CD14-positive monocyte (primary cell): ENCODE results near the gene RPL10L. TPM values are rescaled to one million over a fixed set of nuclear protein-coding genes. Genes with fewer than 3 reads are reported as not detected.
A peak's percentile ranks its signal among the peaks of the same experiment; 100 is the strongest.

Experiments used
- DNase-seq, 3 donors: peaks; one replicate each; pipeline ENCODE4 v3.0.0-alpha.2; 2011 to 2022
- H2AFZ ChIP-seq: 2 replicates; pipeline ENCODE4 v1.6.0; 2012; ENCODE audit warnings: mild to moderate bottlenecking, low read depth, low read length, inconsistent platforms; ENCODE audit not compliant: insufficient read depth, poor library complexity, severe bottlenecking
- H3K27ac ChIP-seq, 2 donors: 1 replicate in 1 of 2; 2 replicates in 1 of 2; pipeline ENCODE4 v1.5.1; 2012 to 2013; ENCODE audit warnings: low read length in 2 of 2, control low read depth in 1 of 2, inconsistent platforms in 1 of 2, low read depth in 1 of 2, mild to moderate bottlenecking in 1 of 2
- H3K27me3 ChIP-seq, 2 donors: one replicate each; pipeline versions ENCODE4 v1.6.0 to v1.6.1; 2011 to 2013; ENCODE audit warnings: low read length in 2 of 2; ENCODE audit not compliant: control insufficient read depth in 2 of 2, insufficient read depth in 2 of 2
- H3K36me3 ChIP-seq, 2 donors: replicated peaks in 1 of 2; 1 replicate in 1 of 2; 2 replicates in 1 of 2; pipeline versions ENCODE4 v1.5.1 to v1.6.1; 2012 to 2013; ENCODE audit warnings: low read length in 2 of 2, control low read depth in 1 of 2, inconsistent platforms in 1 of 2, mild to moderate bottlenecking in 1 of 2; ENCODE audit not compliant: insufficient read depth in 2 of 2, control insufficient read depth in 1 of 2
- H3K4me1 ChIP-seq, 2 donors: 1 replicate in 1 of 2; 2 replicates in 1 of 2; pipeline versions ENCODE4 v1.5.1 to v1.6.1; 2012 to 2013; ENCODE audit warnings: low read length in 2 of 2, control low read depth in 1 of 2, inconsistent platforms in 1 of 2, mild to moderate bottlenecking in 1 of 2, moderate library complexity in 1 of 2; ENCODE audit not compliant: insufficient read depth in 2 of 2, control insufficient read depth in 1 of 2
- H3K4me2 ChIP-seq: replicated peaks from 2 replicates; pipeline ENCODE3; 2012; ENCODE audit warnings: low read length, moderate library complexity, mild to moderate bottlenecking; ENCODE audit not compliant: poor library complexity, severe bottlenecking; ENCODE audit errors: extremely low read depth
- H3K4me3 ChIP-seq, 3 experiments: fragments of 200-600 bp in 1 of 3; sonication (generic) in 1 of 3; replicated peaks in 1 of 3; 1 replicate in 2 of 3; 2 replicates in 1 of 3; pipeline ENCODE4 v1.5.1; 2011 to 2013; ENCODE audit warnings: low read length in 3 of 3, mild to moderate bottlenecking in 3 of 3, control low read depth in 2 of 3, low read depth in 2 of 3, inconsistent platforms in 1 of 3, moderate library complexity in 1 of 3
- H3K79me2 ChIP-seq: 2 replicates; pipeline ENCODE4 v1.6.0; 2012; ENCODE audit warnings: mild to moderate bottlenecking, control low read depth, inconsistent platforms, low read length, moderate library complexity; ENCODE audit not compliant: insufficient read depth
- H3K9ac ChIP-seq: 2 replicates; pipeline ENCODE4 v1.6.0; 2017; ENCODE audit warnings: low read length, mild to moderate bottlenecking; ENCODE audit not compliant: insufficient read depth, poor library complexity, severe bottlenecking
- H3K9me3 ChIP-seq, 2 donors: replicated peaks in 1 of 2; 1 replicate in 1 of 2; 2 replicates in 1 of 2; pipeline versions ENCODE4 v1.5.1 to v1.6.1; 2012 to 2013; ENCODE audit warnings: low read length in 2 of 2, control low read depth in 1 of 2; ENCODE audit not compliant: control insufficient read depth in 1 of 2, insufficient read depth in 1 of 2
- H4K20me1 ChIP-seq: 2 replicates; pipeline ENCODE4 v1.6.0; 2012; ENCODE audit warnings: mild to moderate bottlenecking, low read length, control low read depth, moderate library complexity; ENCODE audit not compliant: insufficient read depth
- H3K27ac Mint-ChIP-seq, 7 donors: one replicate each; pipeline ENCODE4 v1.8.0; 2020; ENCODE audit warnings: mild to moderate bottlenecking in 7 of 7, mixed read lengths in 7 of 7, moderate library complexity in 6 of 7, inconsistent platforms in 2 of 7
- H3K27me3 Mint-ChIP-seq, 3 donors: one replicate each; pipeline ENCODE4 v1.8.0; 2021 to 2022; ENCODE audit warnings: low read depth in 3 of 3, mild to moderate bottlenecking in 3 of 3, mixed read lengths in 3 of 3, moderate library complexity in 3 of 3, inconsistent platforms in 1 of 3
- H3K36me3 Mint-ChIP-seq, 2 donors: one replicate each; pipeline ENCODE4 v1.8.0; 2020; ENCODE audit warnings: mixed read lengths in 2 of 2, inconsistent platforms in 1 of 2, mild to moderate bottlenecking in 1 of 2
- H3K4me1 Mint-ChIP-seq: one replicate; pipeline ENCODE4 v1.8.0; 2020; ENCODE audit warnings: mild to moderate bottlenecking, mixed read lengths
- H3K4me3 Mint-ChIP-seq, 2 donors: one replicate each; pipeline ENCODE4 v1.8.0; 2020; ENCODE audit warnings: mild to moderate bottlenecking in 2 of 2, mixed read lengths in 2 of 2, moderate library complexity in 1 of 2
- H3K9me3 Mint-ChIP-seq, 7 donors: one replicate each; pipeline ENCODE4 v1.8.0; 2020 to 2022; ENCODE audit warnings: mixed read lengths in 7 of 7, mild to moderate bottlenecking in 6 of 7, moderate library complexity in 6 of 7, inconsistent platforms in 2 of 7
- CTCF ChIP-seq: fragments of 200-600 bp; IDR thresholded peaks from one replicate; pipeline ENCODE4 v1.8.0; 2022; ENCODE audit warnings: antibody characterized with exemption, mild to moderate bottlenecking
- WGBS: methylation state at CpG from one replicate; pipeline ENCODE4 v1.1.5; 2013; ENCODE audit warnings: missing lambda C conversion rate; ENCODE audit not compliant: insufficient coverage; 5-methylcytosine and 5-hydroxymethylcytosine counted together
- intact Hi-C, 2 donors: fragments of 100-400 bp; cut with micrococcal nuclease; formaldehyde crosslinking; loops; one replicate each; pipeline versions ENCODE4 v1.15.0 to v1.15.1; 2023
- polyA plus RNA-seq, 3 donors: library from polyadenylated mRNA; depleted of rRNA in 1 of 3; unstranded in 2 of 3; stranded (reverse) in 1 of 3; fragments of 300-500 nt in 2 of 3; fragments of >200 nt in 1 of 3; fragmentation: Illumina TruSeq in 2 of 3; gene quantifications; 1 replicate in 2 of 3; 2 replicates in 1 of 3; pipeline ENCODE4 v1.2.3, GENCODE V29; 2012 to 2021

RPL10L gene
- polyA plus RNA-seq, 3 donors = not detected

- 60% methylated on average over 4 of the region's 4 CpGs for WGBS
- no peaks in the 10 kb centered on the region for H3K36me3 Mint-ChIP-seq
- no peak overlapping the region for H3K4me3 ChIP-seq
- H3K27me3 Mint-ChIP-seq = no peaks in the 10 kb centered on the region
- no peaks in the 10 kb centered on the region for H3K4me1 ChIP-seq
- peaks cover 0 to 8% of the 10 kb centered on the region in 2 donors for H3K9me3 ChIP-seq
- H3K4me2 ChIP-seq = no peak overlapping the region
- no peaks in the 10 kb centered on the region for H3K4me1 Mint-ChIP-seq
- H3K9ac ChIP-seq = no peak overlapping the region
- H2AFZ ChIP-seq = no peak overlapping the region
- peaks cover 0 to 7% (median 4%) of the 10 kb centered on the region in 7 donors for H3K9me3 Mint-ChIP-seq
- H3K27ac ChIP-seq = no peak overlapping the region
- no peak for DNase-seq
- H3K27ac Mint-ChIP-seq = peak overlapping the region in 1 of 7 donors; percentile 23
- TF ChIP-seq CTCF = no peak
- intact Hi-C loops = no loop called here
- no peaks in the 10 kb centered on the region for H3K36me3 ChIP-seq
- no peaks in the 10 kb centered on the region for H3K79me2 ChIP-seq
- no peaks in the 10 kb centered on the region for H3K27me3 ChIP-seq
- no peak overlapping the region for H3K4me3 Mint-ChIP-seq
- H4K20me1 ChIP-seq = no peaks in the 10 kb centered on the region
Observed at GRCh38 chr14:46663382-46663781, 11.8 kb upstream of the RPL10L start.

- H3K27ac Mint-ChIP-seq = no peak overlapping the region
- no peaks in the 10 kb centered on the region for H4K20me1 ChIP-seq
- intact Hi-C loops = no loop called here
- no CpG with 5 or more reads among the region's 1 CpG for WGBS
- no peaks in the 10 kb centered on the region for H3K27me3 Mint-ChIP-seq
- no peaks in the 10 kb centered on the region for H3K4me1 ChIP-seq
- H3K9ac ChIP-seq = no peak overlapping the region
- peaks cover 0 to 7% (median 4%) of the 10 kb centered on the region in 7 donors for H3K9me3 Mint-ChIP-seq
- no peak for DNase-seq
- no peaks in the 10 kb centered on the region for H3K36me3 ChIP-seq
- H3K79me2 ChIP-seq = no peaks in the 10 kb centered on the region
- H3K9me3 ChIP-seq = peaks cover 0 to 8% of the 10 kb centered on the region in 2 donors
- H3K27me3 ChIP-seq = no peaks in the 10 kb centered on the region
- TF ChIP-seq CTCF = no peak
- H3K4me3 ChIP-seq = no peak overlapping the region
- no peak overlapping the region for H3K27ac ChIP-seq
- H3K36me3 Mint-ChIP-seq = no peaks in the 10 kb centered on the region
- no peak overlapping the region for H3K4me3 Mint-ChIP-seq
- H2AFZ ChIP-seq = no peak overlapping the region
- H3K4me1 Mint-ChIP-seq = no peaks in the 10 kb centered on the region
- no peak overlapping the region for H3K4me2 ChIP-seq
Observed at GRCh38 chr14:46661728-46662127, 10.1 kb upstream of the RPL10L start.
